GM21515 (cell line): ENCODE measurements around the gene CPT1B.
A peak's percentile ranks its signal among the peaks of the same experiment; 100 is the strongest.

Experiments
- ATAC-seq: cut with Tn5 transposase; IDR thresholded peaks from one replicate; pipeline ENCODE4 v1.9.1; 2021; ENCODE audit not compliant: unreplicated experiment

The CPT1B gene

DNA sequence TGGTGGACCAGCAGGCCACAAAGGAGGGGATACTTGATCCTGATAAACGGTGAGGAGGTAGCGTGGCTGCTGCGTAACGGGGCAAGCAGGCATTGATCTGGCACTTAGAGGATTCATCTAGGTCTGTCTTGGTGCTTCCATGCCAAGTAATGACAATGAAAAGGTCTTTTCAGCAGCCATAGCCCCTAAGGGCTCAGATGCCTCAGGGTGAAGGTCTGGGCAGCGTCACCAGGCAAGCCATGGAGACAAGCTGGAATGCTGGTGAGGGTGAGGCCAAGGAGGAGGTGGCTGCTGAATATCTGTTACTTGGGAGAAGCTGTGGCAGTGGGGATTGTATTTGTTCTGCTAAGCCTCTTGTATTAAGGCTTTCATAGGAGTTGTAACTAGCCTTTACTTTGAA is 9.2 kb upstream of the CPT1B start:
- no peak for ATAC-seq

DNA sequence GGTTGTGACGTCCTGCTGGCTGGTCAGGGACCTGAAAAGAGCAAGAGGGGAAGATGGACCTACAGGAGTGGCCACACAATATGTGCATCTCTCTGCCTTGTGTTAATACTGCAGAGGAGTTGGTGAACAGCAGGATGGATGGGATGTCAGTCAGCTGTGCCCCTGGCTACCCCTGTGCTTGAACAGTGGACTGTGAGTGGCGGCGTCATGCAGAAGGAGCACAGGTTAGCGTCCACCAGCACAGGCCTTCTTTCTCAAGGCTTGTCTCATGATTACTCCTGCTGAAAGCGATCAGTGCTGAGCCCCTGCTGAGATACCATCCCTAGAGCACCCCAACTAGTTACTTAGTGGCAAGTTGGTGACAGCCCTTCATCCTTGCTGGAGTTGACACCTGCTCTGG is 8.2 kb upstream of the CPT1B start:
- no peak for ATAC-seq

DNA sequence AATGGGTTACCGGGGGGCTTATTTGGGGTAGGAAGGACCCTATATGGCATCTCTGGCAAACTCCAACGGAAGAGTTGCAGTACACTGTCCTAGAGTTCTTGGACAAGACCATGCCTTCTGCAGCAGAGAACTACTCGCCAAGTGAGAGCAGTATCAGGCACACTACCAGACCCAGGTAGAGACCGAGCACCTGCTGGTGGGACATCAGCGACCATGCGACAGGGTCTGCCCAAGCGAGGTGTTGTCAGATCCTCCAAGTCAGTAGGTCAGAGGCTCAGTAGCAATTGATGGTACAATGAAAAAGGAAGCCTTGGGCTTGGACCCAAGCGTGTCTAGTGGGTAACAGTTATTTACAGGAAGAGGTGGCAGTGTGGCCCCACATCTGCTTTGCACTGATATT is 7.6 kb upstream of the CPT1B start:
- no peak for ATAC-seq

GRCh38 chr22:50585238-50585637 is 7.0 kb upstream of the CPT1B start:
- no peak for ATAC-seq

GRCh38 chr22:50584106-50585096 is 6.2 kb upstream of the CPT1B start:
- no peak for ATAC-seq

- peak; percentile 19 for ATAC-seq
Measured at GRCh38 chr22:50583294-50583861, 5.2 kb upstream of the CPT1B start.

GRCh38 chr22:50582493-50583293 is 4.5 kb upstream of the CPT1B start, which contains the start of gene CHKB:
TSS of gene CHKB (minus strand) at chr22:50582849. CDS start at chr22:50582781, 68 bp downstream.
- peak; percentile 88 for ATAC-seq

- peak; percentile 11 for ATAC-seq
Measured at GRCh38 chr22:50581950-50582492, 3.8 kb upstream of the CPT1B start.

GRCh38 chr22:50581031-50581949 is 3.1 kb upstream of the CPT1B start:
- ATAC-seq: no peak

- ATAC-seq: no peak
Measured at GRCh38 chr22:50579752-50580151, 1.5 kb upstream of the CPT1B start.

DNA sequence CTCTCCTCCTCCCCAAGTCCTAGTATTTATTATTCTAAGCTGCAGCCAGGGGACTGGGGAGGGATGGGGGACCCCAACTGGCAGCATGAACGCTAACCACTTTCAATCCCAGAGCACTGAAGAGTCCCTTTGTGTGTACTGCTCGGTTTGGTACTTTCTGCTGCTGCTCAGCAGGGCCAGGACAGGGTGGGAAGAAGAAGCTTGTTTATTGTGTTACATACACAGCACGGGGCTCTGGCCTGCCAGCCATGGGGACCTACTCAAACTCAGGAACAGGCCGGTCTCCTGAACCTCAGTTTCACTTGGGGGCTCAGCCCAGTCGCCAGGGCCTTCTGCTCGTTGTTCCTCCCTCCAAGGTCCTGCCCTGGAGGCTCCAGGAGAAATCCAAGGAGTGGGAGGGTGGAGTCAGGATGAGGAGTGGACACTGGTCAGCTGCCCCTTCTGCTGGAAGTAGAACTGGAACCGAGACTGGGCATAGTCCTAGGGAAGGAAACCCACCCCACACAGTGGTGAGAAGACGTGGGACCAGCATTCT is 616 bp upstream of the CPT1B start:
- no peak for ATAC-seq

- no peak for ATAC-seq
Measured at GRCh38 chr22:50577697-50577986, 585 bp downstream of the CPT1B start.

DNA sequence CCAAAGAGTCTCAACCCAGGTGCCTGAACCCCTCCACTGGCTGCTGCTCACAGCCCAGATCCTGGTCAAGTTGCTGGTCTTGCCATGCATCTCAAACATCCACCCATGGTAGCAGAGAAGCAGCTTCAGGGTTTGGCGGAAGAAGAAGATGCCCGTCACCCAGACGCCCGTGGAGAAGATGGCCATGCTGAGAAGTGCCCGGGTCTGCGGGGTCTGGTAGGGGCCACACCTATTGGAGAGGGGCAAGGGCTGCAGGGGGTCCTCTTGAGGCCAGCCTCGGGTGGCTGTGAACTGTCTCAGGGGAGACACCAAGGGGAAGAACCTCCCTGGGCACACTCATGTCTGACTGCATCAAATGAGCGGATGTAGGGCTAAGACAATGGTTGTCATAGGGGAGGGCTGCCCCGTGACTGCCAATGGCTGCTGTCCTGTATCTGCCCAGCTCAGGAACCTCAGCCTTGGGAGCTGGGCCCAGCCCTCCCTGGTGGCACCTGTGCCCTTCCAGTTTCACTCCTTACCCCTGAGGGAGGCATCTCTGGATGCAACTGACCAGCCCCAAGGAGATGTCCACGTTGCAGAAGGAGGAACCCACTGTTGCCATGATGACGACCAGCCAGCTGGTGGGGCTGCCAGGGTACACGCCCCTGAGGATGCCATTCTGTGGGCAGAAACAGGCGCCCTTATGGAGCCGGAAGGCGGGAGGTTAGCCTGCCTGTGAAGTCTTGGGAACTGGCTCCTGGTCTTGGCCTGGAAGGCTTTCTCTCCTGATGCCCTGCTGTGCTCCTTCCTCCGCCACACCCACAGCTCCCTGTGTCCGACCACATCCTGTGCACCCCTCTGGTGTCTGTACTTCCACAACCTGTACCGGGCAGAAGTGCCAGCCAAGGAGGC is 1.2 kb downstream of the CPT1B start:
- ATAC-seq: no peak

DNA sequence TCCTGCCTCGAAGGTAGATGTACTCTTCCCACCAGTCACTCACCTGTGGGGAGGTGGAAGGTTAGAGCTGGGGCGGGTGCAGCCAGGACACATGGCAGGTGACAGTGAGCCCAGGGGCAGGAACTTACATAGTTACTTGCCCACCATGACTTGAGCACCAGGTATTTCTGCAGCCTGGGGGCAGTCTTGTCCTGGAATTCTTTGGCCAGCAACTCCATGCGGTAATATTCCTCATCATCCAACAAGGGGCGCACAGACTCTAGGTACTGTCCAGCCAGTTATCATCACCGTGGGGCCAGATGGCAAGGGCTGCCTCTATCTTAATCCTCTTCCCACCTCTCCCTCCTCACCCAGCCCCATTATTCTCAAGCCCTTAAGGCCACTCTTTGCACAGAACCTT is 2.2 kb downstream of the CPT1B start:
- ATAC-seq: no peak

DNA sequence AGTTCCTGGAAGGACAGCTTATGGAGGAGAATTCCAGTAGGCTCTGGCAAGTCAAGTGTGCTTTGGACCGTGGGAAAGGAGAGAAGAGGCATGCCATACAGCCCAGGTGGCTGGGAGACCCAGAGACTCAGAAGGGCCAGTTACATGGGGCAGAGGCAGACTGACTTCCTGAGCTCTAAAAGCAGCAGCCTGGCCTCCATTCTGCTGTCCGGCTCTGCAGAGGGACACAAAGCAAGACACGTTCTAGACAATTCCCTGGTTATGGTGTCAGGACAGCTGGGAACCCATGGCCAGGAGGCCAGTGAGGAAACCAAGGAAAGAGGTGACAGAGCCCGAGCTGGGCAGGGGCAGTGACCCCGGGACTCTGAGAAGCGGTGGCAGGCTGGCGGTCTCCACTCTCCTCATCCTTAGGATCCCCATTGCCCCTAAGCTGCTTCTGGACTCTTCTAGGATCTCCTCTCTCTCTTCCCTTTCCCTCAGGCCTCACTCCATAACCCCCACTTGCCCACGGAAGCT is 2.7 kb downstream of the CPT1B start:
- no peak for ATAC-seq

DNA sequence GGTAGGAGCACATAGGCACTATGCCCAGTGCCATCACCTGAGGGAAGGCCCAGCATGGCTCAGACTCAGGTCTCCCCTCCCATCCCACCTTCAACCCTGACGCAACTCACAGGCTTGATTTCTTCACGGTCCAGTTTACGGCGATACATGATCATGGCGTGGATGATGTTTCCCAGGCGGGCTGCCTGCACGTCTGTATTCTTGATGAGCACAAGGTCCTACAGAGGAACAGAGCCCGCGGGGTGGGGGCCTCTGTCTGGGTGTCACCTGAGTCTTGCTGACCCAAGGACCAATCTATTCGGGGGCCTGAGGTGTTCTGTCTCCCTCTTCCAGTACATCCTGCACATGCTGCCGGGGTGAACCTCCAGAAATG is 3.9 kb downstream of the CPT1B start:
- ATAC-seq: no peak

DNA sequence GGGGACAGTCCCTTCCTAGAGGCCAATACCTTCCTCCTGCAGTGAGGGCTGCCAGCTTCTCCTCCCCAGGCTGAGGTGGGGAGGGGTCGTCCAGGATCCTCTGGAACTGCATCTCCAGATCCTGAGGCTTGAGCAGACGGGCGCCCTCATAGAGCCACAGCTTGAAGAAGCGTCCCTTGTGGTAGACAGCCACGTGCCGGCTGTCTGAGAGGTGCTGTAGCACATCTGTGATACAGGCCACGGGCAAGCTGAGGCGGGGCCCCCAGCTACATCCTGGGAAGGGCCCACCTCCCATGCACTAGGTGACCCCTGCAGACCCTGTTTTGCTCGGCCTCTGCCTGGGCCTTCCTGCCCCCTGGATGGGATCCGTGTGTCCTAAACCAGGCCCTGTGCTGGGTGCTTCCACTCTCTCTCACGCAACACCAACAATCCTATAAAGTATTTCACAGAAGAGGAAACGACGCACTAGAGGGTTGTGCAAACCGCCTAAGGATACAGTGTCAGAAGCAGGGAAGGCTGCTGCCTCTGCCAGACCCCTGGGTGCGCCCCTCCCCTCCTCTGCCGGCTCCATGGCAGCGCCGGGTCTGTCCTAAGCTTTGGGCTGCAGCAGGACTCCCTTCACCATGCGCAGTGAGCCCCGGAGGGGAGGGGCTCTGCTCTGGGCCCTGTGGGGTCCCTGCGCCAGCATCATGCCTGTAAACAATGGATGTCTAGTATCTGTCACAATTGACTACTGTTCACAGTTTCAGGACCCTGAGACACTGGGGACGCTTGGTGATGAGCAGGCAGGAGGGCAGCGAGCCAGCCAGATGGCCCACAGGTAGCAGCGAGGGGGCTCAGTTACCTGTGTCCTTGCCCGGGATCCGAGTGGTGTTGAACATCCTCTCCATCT is 4.5 kb downstream of the CPT1B start:
- ATAC-seq: no peak

GRCh38 chr22:50572965-50573364 is 5.3 kb downstream of the CPT1B start:
- ATAC-seq: no peak
